Umbilical cord (tissue), 2 donors: ENCODE results near the gene NRARP. TPM values are rescaled to one million over a fixed set of nuclear protein-coding genes. Genes with fewer than 3 reads are reported as not detected.

Source experiments
- DNase-seq: peaks from one replicate; pipeline ENCODE4 v3.0.0-alpha.2; 2015; ENCODE audit warnings: low spot score
- total RNA-seq: library from RNA; depleted of rRNA; stranded (reverse); fragments of >200 nt; gene quantifications from one replicate; pipeline ENCODE4 v1.2.3, GENCODE V29; 2014; ENCODE audit warnings: low replicate concordance; ENCODE audit not compliant: insufficient read depth

The NRARP gene
- total RNA-seq, 1 donor from 2014 or later = 1.9 TPM

GRCh38 chr9:137299203-137299565 lies 2.9 kb downstream of the NRARP start:
- DNase-seq = no peak

GRCh38 chr9:137298401-137299202 lies 3.5 kb downstream of the NRARP start:
- DNase-seq = no peak

GRCh38 chr9:137297966-137298365 lies 4.1 kb downstream of the NRARP start:
- no peak for DNase-seq

- DNase-seq = no peak
Observed at GRCh38 chr9:137296670-137297664, 5.1 kb downstream of the NRARP start.

- no peak for DNase-seq
Observed at GRCh38 chr9:137295849-137296669, 6.0 kb downstream of the NRARP start.

- no peak for DNase-seq
Observed at GRCh38 chr9:137295238-137295811, 6.7 kb downstream of the NRARP start.

- no peak for DNase-seq
Observed at GRCh38 chr9:137294681-137295237, 7.3 kb downstream of the NRARP start.

- no peak for DNase-seq
Observed at GRCh38 chr9:137294091-137294680, 7.9 kb downstream of the NRARP start.

GRCh38 chr9:137293482-137294090 lies 8.5 kb downstream of the NRARP start:
- no peak for DNase-seq

GRCh38 chr9:137293094-137293481 lies 9.0 kb downstream of the NRARP start:
- DNase-seq = no peak

- DNase-seq = no peak
Observed at GRCh38 chr9:137286975-137287383, 15.1 kb downstream of the NRARP start.

GRCh38 chr9:137281345-137282116 lies 20.5 kb downstream of the NRARP start:
- DNase-seq = no peak

- no peak for DNase-seq
Observed at GRCh38 chr9:137280474-137281344, 21.4 kb downstream of the NRARP start.

GRCh38 chr9:137279741-137280473 lies 22.2 kb downstream of the NRARP start:
- DNase-seq = no peak

- no peak for DNase-seq
Observed at GRCh38 chr9:137278721-137279711, 23.1 kb downstream of the NRARP start.

GRCh38 chr9:137278061-137278701 lies 23.9 kb downstream of the NRARP start:
- no peak for DNase-seq
